HK-2 (cell line): ENCODE results near the gene SUSD2.
"Not testable (repeated sequence)": the region's sequence is repeated elsewhere in the genome, so short reads cannot be mapped to it uniquely, and the experiment has no call there.

ENCODE experiments used
- DNase-seq: peaks from one replicate; pipeline ENCODE4 v3.0.0-alpha.2; 2018; ENCODE audit not compliant: unreplicated experiment

The SUSD2 gene

GRCh38 chr22:24189249-24190158 lies 8.2 kb downstream of the SUSD2 start:
- DNase-seq: peak; percentile 79

- DNase-seq: no peak
Observed at GRCh38 chr22:24190159-24190540, 8.9 kb downstream of the SUSD2 start.

GRCh38 chr22:24190596-24191208 lies 9.4 kb downstream of the SUSD2 start:
- DNase-seq: no peak

- DNase-seq: no peak
Observed at GRCh38 chr22:24191381-24191841, 10.1 kb downstream of the SUSD2 start.

GRCh38 chr22:24191893-24192292 lies 10.6 kb downstream of the SUSD2 start:
- no peak for DNase-seq

- DNase-seq: no peak
Observed at GRCh38 chr22:24198682-24199052, 17.4 kb downstream of the SUSD2 start.

GRCh38 chr22:24200619-24201212 lies 19.4 kb downstream of the SUSD2 start:
- peak; percentile 51 for DNase-seq

- no peak for DNase-seq
Observed at GRCh38 chr22:24201681-24202614, 20.7 kb downstream of the SUSD2 start.

- not testable (repeated sequence) for DNase-seq
Observed at GRCh38 chr22:24203856-24204255, 22.6 kb downstream of the SUSD2 start.

GRCh38 chr22:24205438-24206195 lies 24.3 kb downstream of the SUSD2 start:
- DNase-seq: no peak

- DNase-seq: not testable (repeated sequence)
Observed at GRCh38 chr22:24206460-24207263, 25.4 kb downstream of the SUSD2 start.

GRCh38 chr22:24207264-24208011 lies 26.2 kb downstream of the SUSD2 start:
- DNase-seq: no peak

GRCh38 chr22:24208012-24208749 lies 26.9 kb downstream of the SUSD2 start:
- no peak for DNase-seq

GRCh38 chr22:24209016-24209415 lies 27.7 kb downstream of the SUSD2 start:
- no peak for DNase-seq

- no peak for DNase-seq
Observed at GRCh38 chr22:24209687-24210086, 28.4 kb downstream of the SUSD2 start.

- not testable (repeated sequence) for DNase-seq
Observed at GRCh38 chr22:24210409-24210808, 29.1 kb downstream of the SUSD2 start.

GRCh38 chr22:24211716-24212115 lies 30.4 kb downstream of the SUSD2 start:
- not testable (repeated sequence) for DNase-seq

GRCh38 chr22:24213111-24213510 lies 31.8 kb downstream of the SUSD2 start:
- not testable (repeated sequence) for DNase-seq
